HG02678 (cell line): ENCODE data around the gene NANS.
"Not testable (repeated sequence)": the region's sequence is repeated elsewhere in the genome, so short reads cannot be mapped to it uniquely, and the experiment has no call there.

ENCODE experiments used
- ATAC-seq: cut with Tn5 transposase; IDR thresholded peaks from one replicate; pipeline ENCODE4 v1.9.1; 2021; ENCODE audit warnings: mild to moderate bottlenecking, moderate library complexity; ENCODE audit not compliant: unreplicated experiment

Gene NANS

DNA sequence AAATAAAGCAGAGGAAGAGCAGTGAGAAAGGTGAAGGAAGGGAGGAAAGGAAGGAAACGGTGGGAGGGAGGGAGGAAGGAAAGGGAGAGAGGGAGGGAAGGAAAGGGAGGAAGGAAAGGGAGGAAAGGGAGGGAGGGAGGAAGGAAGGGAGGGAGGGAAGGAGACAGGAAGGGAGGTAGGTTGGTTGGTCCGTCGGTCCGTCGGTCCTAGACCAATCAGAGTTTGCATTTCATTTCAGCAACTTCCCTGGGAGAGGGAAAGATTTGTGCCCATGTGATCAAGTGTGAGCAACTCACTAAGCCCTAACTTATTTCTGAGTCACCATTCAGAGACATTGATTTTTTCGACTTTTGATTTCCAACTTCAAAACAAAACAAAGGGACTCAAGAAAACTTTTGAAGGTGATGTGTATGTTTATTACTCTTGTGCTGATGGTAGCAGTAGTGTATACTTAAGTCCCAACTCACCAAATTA lies 18.8 kb downstream of the NANS start:
- ATAC-seq = no peak

DNA sequence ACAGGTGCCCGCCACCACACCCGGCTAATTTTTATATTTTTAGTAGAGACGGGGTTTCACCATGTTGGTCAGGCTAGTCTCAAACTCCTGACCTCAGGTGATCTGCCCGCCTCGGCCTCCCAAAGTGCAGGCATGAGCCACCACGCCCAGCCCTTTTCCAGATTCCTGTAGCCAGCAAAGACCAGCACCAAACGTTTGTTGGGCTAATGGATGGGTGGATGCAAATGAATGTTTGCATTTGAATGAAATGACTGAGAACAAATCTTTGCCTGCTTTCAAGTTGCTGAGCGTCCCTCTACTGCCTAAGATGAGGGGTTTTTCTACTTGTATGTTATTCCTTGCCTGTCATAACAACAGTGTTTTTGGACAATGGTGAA lies 20.0 kb downstream of the NANS start:
- not testable (repeated sequence) for ATAC-seq

DNA sequence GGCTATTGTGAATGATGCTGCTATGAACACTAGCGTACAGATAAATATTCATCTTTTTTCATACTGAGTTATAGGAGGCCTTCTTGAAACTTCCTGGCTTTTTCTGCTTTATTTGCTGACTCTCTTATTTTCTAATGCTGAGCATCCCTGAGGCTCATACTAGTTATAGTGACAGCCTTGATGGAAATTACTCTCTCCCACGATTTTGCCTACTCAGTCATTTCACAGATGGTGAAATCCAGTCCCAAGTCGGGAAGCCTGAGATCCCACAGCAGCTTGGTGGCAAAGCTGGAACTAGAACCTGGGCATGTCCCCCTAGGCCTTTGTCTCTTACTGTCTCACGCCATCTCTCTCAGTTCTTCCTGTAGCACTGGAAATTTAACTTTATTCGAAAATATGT lies 22.4 kb downstream of the NANS start:
- no peak for ATAC-seq

DNA sequence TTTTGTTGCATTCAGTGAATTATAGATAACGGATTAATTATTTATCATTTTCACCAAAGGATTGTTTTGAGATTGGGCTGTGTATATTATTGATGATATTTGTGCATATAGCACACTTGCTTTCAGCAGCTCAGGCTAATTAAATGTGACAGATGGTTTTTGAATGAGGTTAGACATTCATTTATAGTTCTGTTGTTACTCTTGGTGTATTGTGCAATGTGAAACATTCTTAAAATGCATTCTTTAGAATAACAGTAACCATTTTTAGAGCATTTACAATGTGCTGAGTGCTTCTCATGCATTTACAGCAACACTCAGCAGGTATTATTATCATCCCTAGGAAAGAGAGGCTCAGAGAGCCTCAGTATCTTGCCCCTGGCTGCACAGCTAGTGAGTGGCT lies 23.8 kb downstream of the NANS start:
- ATAC-seq = no peak

DNA sequence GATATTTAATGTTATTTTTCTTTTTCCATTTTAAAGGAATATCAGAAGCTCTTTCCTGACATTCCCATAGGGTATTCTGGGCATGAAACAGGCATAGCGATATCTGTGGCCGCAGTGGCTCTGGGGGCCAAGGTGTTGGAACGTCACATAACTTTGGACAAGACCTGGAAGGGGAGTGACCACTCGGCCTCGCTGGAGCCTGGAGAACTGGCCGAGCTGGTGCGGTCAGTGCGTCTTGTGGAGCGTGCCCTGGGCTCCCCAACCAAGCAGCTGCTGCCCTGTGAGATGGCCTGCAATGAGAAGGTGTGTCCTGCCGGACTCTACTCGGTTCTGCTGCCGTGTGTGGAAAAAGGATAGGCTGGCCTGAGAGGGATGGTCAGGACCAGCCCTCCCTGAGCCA lies 24.2 kb downstream of the NANS start:
- ATAC-seq = no peak

DNA sequence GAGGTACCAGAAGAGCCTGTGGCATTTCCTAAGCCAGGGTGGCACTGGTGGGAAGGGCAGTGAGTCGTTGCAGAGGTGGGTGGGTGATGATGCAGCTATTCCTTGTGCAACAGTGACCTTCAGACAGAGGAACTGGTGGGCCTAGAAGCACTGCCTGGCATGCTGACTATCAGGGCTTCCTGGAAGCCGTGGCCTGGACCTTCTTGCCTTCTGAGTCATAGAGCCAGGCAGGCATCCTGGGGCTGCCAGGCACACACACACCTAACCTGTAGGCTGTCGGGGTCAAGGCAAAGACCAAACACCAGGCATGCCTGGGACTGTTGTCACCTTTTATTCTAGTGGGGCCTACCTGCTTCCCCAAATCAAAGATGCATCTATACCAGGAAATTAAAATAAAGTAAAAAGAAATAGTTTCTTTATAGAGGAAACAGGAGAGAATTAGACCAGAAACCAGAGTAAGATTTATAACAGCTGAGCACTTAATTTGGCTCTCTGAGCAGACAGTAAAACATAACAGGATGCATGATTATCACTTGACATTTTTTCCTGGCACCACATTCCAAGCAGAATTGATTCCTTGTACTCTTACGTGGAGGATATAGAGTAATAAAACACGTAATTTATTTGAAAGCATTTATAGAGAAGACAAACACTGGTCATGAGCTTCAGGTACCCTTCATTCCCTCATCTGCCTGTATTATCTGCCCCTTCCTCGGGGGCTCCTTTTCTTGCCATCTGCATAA lies 25.1 kb downstream of the NANS start:
- no peak for ATAC-seq

DNA sequence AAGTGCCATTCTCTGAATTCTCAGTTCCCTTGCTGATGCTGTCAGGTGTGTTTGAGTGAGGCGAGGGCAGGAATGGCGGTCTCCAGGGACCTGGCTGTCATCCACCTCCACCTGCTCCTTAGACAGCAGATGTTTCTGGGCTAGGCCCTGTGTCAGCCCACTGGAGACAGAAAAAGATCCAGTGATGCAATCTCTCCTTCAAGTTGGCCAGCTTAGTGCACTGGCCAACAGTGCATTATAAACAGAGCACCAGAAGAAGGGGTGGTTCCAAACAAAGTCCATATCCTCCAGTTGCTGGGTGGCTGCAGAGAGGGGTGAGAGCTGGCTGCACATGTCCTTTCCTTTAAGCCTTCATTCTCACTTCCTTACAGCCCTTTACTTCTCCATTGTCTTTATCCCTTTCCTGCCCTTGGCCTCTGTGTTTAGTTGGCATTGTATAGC lies 26.5 kb downstream of the NANS start:
- ATAC-seq = no peak

DNA sequence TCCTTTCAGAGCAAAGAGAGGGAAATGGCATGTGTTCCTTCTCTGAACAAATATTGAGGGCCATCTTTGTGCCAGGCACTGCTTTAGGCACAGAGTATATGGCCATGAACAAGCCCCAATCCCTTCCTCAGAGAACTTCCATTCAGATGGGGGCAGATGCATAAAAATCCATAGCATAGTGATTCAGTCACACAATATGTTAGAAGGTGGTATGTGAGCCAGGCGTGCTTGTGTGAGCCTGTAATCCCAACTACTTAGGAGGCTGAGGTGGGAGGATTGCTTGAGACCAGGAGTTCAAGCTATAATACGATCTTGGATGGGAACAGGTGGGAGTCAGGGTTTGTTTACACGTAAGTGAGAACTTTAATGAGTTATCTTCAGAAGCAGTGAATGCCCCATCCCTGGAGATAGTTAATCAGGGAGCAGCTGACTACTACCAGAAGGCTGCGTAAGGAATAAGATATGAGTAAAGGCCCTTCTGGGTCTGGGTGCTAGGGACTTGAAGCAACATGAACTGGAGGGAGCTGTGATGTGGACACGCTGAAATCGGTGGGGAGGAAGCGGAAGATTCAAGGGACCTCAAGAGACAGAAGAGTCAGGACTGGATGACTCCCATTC lies 27.1 kb downstream of the NANS start:
- no peak for ATAC-seq

DNA sequence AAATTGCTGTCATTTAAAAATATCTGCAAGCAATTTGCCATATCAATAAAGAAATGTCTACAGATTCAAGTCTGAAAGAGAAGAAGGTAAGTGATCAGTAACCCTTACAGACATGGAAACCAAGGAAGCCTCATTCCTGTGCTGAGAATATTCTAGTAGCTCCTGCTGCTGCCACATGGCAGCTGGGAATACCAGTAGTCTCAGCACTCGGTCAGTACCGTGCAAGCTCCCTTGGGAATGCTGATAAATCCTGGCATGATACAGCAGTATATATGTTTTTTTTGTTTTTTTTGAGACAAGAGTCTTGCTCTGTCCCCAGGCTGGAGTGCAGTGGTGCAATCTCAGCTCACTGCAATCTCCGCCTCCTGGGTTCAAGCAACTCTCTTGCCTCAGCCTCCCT lies 27.9 kb downstream of the NANS start:
- no peak for ATAC-seq

DNA sequence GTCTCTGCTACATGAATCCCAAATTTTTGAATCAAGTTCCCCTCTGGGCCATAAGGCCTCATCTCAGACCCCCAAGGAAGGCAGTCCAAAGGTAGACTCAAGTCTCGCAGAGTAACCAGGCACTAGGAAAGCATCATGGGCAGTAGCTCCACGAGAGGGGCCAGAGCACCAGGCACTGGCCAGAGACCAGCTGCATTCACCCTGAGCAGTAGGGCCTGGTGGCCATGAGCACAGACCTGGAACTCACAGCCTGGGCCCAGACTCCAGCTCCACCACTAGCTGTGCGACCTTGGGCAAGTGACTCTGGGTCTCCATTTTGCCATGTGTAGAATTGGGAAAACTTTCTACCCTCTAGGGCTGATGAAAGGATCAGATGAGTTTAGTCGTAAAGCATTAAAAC lies 28.5 kb downstream of the NANS start:
- no peak for ATAC-seq

DNA sequence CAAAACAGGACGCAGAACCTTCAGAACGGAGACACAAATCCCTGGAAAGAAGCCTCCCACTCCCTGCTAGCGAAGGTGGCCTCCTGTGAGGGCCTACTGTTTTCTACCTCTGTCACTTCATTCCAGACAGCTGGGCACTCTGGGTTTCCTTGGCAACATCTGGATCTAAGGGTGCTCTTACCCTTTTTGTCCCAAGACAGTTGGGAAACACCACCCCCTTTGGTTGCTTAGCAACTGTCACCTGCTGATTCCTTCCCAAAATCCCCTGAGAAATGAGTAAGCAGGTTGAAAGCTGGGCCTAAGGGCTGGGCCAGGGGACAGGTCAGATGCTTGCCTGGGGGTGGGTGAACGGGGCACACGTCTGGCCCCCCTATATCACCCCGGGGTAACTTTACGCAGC lies 29.4 kb downstream of the NANS start:
- no peak for ATAC-seq

DNA sequence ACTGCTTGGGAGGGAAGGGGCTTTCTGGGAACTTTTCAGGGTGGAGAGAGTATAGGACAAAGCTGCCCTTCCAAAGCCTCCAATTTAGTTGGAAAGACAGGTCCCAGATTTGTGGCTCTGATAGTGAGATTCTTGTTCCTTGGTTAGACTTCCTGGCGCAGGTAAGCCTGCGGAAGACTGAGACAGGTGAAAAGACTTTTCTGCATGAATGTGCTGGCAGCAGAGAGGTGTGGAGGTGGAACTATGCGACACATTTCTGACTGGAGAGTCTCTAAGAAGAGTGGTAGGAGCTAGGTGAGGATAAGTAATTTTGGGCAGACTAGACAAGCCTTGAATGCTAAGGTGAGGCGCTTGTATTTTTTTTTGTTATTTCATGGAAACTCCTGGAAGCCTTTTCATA lies 29.9 kb downstream of the NANS start:
- ATAC-seq = no peak

DNA sequence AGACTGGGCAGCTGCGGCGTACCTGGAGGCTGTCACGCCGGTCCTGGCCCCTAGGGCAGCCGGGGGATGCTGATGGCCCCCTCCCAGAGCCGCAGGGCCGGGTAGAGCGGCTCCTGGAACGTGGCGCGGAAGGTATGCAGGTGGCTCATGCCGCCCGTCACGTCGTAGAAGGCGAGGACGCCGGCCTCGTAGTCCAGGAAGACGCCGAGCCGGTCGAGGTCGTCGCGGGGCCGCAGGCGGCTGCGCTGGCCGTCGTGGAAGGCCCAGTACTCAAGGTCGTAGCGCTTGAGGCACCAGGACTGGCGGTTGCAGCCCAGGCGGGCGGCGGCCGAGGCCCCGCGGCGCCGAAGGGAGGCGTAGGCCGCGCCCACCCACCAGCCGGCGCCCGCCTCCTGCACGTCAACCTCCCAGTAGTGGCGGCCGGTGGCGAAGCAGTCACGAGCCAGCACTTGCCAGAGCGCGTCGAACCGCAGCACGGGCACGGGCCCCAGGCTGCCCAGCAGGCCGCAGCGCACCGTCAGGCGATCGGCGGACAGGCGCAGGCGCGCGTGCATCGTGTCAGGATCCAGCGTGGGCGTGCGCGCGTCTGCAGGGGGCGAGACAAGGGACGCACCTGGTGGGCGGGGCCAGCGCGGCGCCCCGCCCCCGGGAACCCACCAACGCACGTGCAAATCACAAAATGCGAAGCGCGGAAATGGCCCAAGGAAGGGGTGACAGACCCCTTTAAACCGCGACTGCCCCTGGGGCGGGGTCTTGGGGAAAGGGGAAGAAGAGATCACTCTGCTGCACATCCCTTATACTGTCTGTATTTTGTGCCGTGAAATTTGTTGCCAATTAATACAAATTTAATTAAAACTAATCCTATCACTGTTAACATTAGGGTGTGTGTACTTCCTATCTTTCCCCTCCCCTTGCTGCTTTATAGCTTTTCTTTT lies 31.2 kb downstream of the NANS start:
- ATAC-seq = no peak

DNA sequence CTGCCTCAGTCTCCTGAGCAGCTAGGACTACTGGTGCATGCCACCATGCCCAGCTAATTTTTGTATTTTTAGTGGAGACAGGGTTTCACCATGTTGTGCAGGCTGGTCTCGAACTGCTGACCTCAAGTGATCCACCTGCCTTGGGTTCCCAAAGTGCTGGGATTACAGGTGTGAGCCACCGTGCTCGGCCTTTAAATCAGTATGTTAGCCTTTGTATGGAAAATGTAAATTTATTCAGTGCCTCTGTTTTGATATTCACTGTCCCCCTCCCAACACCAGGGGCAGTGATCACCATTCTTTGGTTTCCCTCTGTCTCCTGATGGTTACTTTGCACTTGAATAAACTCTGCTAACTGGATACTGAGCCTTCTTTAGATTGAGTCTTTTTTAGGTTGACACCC lies 34.1 kb downstream of the NANS start:
- not testable (repeated sequence) for ATAC-seq

DNA sequence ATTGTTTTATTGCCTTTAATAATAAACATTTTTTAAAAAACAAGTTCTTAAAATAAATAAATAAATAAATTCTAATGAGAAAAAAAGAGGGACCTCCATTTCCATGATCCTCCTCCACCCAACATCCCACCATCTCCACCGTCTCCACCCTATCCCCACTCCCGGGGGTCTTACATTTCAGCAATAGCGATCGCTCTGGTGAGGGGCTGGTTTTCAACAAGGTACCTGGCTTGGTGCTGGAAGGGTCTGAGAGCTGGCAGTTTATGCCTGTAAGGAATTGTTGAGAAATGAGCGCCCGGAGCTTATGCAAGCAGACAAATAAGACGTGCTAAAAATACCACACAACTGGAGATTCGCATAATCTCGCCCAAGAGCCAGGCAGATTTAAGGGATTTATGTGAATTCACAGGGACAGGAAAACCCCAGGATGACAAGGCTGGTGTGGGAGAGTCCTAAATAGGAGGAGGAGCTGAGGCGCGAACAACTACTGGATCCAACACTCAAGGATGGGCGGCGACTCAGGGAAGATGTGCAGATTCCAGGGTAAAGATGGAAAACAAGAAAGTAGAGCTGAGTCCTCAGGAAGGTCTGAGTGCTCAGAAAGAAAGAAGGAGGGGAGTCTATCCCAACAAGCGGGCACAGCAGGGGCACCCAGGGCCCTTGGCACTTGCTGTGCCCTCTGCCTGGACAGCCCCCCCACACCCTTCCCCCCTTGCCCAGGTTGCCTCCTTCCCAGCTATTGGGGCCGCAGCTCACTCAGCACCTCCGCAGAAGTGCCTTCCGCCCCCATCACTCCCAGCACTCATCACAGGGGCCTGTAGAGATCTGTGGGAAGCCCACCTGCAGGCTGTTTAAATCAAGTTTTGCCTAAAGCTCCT lies 35.4 kb downstream of the NANS start:
- ATAC-seq = no peak

DNA sequence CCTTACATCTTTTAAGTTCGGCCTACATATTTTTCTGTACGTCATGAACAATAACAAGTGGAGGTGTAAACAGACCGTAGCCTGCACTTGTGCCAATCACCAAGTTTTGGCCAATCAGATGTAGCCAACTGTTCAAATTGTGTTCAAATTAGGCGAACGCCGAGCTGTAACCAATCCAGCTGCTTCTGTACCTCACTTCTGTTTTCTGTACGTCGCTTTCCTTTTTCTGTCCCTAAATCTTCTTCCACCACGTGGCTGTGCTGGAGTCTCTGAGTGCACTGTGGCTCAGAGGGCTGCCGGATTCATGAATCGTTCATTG lies 36.0 kb downstream of the NANS start:
- ATAC-seq = no peak

DNA sequence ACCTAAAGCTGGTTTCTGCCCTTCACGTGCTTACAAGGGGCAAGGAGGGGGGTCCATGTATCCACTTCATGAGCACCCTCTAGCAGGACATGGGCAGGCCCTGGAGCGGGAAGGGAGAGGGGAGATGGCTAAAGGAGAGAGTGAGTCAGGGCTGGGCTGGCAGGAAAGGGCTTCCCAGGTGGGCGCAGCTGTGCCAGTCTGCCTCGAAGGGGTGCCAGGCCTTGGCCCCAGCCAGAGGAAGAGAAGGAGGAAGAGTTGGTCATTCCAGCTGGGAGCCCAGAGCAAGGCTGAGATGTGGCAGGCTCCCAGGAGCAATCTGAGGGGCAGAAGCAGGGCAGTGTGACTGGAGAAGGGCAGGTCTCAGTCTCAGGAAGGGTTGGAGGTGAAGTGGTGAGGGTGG lies 37.8 kb downstream of the NANS start:
- ATAC-seq = no peak

DNA sequence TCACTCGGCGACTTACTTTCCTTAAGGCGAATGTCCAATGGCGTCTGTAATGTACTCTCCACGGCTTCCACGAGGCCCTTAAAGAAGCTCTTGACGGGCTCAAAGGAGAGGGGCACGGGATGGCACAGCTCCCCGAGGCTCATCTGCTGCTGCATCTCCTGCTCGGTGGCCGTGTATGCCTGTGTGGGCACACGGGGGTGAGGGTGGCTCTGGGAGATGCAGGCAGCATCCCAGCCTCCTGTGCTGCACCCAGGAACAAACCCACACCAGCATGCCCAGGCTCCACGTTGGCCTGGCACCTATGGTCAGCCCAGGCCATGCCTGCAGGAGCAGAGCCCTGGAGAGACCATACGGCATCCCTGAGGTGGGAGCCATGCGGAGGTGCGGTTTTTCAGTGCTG lies 38.3 kb downstream of the NANS start:
- ATAC-seq = no peak

DNA sequence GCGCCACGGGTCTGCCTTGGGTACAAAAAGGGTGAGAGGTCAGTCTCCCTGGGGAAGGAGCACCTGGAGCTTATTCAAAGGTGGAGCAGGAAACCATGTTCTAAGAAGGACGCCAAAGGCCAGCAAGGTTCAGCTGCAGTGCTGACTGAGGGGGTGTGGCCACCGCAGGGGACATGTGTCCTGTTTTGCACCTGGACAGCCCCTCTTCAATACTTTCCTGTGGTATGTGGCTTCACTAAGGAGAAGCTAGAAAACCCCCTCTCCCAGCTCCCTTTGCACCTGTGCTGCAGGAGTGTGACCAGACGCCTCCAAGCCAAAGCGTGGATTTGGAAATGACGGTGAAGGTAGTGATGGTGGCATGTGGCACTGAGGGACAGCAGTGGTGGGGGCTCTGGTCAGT lies 38.9 kb downstream of the NANS start:
- no peak for ATAC-seq

DNA sequence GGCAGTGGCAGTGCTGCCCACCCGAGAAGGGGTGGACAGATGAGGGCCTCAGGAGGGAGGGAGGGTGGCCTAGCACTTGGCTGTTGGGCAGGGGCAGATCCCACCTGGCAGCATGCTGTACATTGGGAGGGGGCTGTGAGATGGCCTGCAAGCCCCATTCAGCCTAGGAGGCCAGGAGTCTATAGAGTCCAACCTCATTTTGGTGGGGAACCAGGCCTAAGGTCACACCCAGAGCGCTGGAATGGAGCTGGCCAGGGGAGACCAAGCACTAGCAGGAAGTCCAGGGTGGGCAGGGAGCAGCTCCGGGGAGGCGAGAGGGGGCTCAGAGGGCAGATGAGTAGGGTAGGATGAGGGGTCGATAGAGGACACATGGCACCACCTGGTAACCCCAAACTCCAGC lies 39.6 kb downstream of the NANS start:
- no peak for ATAC-seq

DNA sequence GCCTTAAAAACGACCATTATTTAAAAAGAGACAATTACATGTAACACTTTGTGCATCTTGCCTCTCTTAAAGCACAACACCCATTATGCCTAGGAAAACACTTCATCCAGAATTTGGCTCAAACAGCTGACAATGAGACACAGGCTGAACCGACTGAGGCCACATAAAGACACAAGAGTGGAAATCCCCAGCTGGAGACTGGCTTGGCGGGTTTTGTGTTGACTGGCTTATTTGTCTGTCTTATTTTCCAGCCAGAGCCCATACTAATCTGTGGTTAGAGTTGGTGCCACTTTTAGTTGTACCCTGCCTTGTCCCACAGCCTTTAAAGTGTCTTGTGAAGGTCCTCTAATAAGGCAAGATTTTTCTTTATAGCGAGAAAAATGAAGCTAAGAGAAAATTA lies 41.3 kb downstream of the NANS start:
- ATAC-seq = no peak
